Transverse colon (tissue), 4 donors: ENCODE results near the gene CEBPA. TPM values are rescaled to one million over a fixed set of nuclear protein-coding genes. Genes with fewer than 3 reads are reported as not detected.
"Not testable (repeated sequence)": the region's sequence is repeated elsewhere in the genome, so short reads cannot be mapped to it uniquely, and the experiment has no call there.

Experiments used
- DNase-seq: peaks from one replicate; pipeline ENCODE4 v3.0.0-alpha.2; 2019
- H3K27ac ChIP-seq, 4 donors: fragments of 200-600 bp; sonication (generic); 2 replicates each; pipeline ENCODE4 v1.5.1; 2016 to 2018; ENCODE audit warnings: inconsistent platforms in 4 of 4
- H3K27me3 ChIP-seq: fragments of 200-600 bp; sonication (generic); 2 replicates; pipeline ENCODE4 v1.5.1; 2017; ENCODE audit warnings: inconsistent platforms
- H3K36me3 ChIP-seq, 4 donors: fragments of 200-600 bp; sonication (generic); 2 replicates each; pipeline ENCODE4 v1.5.1; 2017 to 2019; ENCODE audit warnings: inconsistent platforms in 4 of 4
- H3K4me1 ChIP-seq, 4 donors: fragments of 200-600 bp; sonication (generic); 2 replicates each; pipeline ENCODE4 v1.5.1; 2017 to 2020; ENCODE audit warnings: inconsistent platforms in 4 of 4
- H3K4me3 ChIP-seq, 4 donors: fragments of 200-600 bp; sonication (generic); 1 replicate in 1 of 4; 2 replicates in 3 of 4; pipeline versions ENCODE4 v1.5.1 to v1.6.1; 2017 to 2019; ENCODE audit warnings: inconsistent platforms in 4 of 4
- H3K9me3 ChIP-seq, 2 donors: fragments of 200-600 bp; sonication (generic); 2 replicates each; pipeline ENCODE4 v1.5.1; 2017 to 2019; ENCODE audit warnings: inconsistent platforms in 2 of 2
- EP300 ChIP-seq: sonication (generic); formaldehyde crosslinking; IDR thresholded peaks from one replicate; pipeline ENCODE4 v1.6.1; 2017; ENCODE audit warnings: antibody characterized with exemption, low read depth
- POLR2A ChIP-seq: fragments of 450-650 bp; IDR thresholded peaks from one replicate; pipeline ENCODE4 v1.6.1; 2016; ENCODE audit warnings: antibody characterized with exemption, mild to moderate bottlenecking, moderate library complexity
- POLR2AphosphoS5 ChIP-seq, 3 donors: sonication (generic); formaldehyde crosslinking; IDR thresholded peaks; one replicate each; pipeline ENCODE4 v1.6.1; 2016; ENCODE audit warnings: antibody characterized with exemption in 3 of 3
- WGBS, 2 donors: methylation state at CpG; one replicate each; pipeline ENCODE4 v1.1.5; 2018; ENCODE audit warnings: low coverage in 1 of 2; 5-methylcytosine and 5-hydroxymethylcytosine counted together
- in situ Hi-C, 4 donors: fragments of 200-750 bp; cut with MboI; loops; one replicate each; pipeline versions ENCODE4 v1.15.0 to v1.15.1; 2017; ENCODE audit warnings: low sequenced_read_pairs in 3 of 4, low pct_ligation_motif_present in 1 of 4, low pct_unique_long_range_greater_than_20kb in 1 of 4
- intact Hi-C: fragments of 100-400 bp; cut with DNase I; formaldehyde crosslinking; loops from one replicate; pipeline ENCODE4 v1.15.1; 2023; ENCODE audit warnings: low total_unique reads
- total RNA-seq, 4 donors: library from RNA; depleted of rRNA; stranded (reverse); fragments of >200 nt; gene quantifications; one replicate each; pipeline ENCODE4 v1.1.0, GENCODE V29; 2016
- TF ChIP-seq, protein P1 (sequence below), 5 experiments: fragments of 200-600 bp in 3 of 5; fragments of 450-650 bp in 2 of 5; sonication (generic) in 3 of 5; IDR thresholded peaks; 1 replicate in 2 of 5; 2 replicates in 3 of 5; pipeline ENCODE4 v1.5.1; 2016 to 2017; ENCODE audit warnings: antibody characterized with exemption in 5 of 5, inconsistent platforms in 3 of 5, mild to moderate bottlenecking in 2 of 5, moderate library complexity in 1 of 5

The CEBPA gene
- total RNA-seq, 4 donors from 2014 or later, result 69.4 to 84.2 (median 77.3) TPM

DNA sequence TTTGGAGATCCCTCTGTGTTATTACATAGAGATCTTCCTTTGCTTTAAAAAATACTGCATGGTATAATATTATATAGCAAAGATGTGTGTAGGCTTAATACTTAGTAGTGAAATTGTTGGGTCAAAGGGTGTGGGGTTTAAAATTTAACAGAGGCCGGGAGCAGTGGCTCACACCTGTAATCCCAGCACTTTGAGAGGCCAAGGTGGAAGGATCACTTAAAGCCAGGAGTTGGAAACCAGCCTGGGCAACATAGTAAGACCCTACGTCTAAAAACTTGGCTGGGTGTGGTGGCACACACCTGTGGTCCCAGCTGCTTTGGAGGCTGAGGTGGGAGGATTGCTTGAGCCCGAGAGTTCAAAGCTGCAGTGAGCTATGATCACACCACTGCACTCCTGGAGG, 22.3 kb upstream of the CEBPA start:
- no peak overlapping the region for H3K4me3 ChIP-seq
- no peaks in the 10 kb centered on the region for H3K36me3 ChIP-seq
- no peak for DNase-seq
- no peaks in the 10 kb centered on the region for H3K9me3 ChIP-seq
- H3K27ac ChIP-seq, result peak overlapping the region in 3 of 4 donors; percentile 7 to 35 (median 26)
- in situ Hi-C loops, result no loop called here
- H3K4me1 ChIP-seq, result peaks cover 0 to 17% (median 2%) of the 10 kb centered on the region in 4 donors
- TF ChIP-seq POLR2A (no peak), EP300 (no peak), POLR2AphosphoS5 (IDR thresholded peaks at IDR 0.05) (no peak)
- TF ChIP-seq, protein P1, sequence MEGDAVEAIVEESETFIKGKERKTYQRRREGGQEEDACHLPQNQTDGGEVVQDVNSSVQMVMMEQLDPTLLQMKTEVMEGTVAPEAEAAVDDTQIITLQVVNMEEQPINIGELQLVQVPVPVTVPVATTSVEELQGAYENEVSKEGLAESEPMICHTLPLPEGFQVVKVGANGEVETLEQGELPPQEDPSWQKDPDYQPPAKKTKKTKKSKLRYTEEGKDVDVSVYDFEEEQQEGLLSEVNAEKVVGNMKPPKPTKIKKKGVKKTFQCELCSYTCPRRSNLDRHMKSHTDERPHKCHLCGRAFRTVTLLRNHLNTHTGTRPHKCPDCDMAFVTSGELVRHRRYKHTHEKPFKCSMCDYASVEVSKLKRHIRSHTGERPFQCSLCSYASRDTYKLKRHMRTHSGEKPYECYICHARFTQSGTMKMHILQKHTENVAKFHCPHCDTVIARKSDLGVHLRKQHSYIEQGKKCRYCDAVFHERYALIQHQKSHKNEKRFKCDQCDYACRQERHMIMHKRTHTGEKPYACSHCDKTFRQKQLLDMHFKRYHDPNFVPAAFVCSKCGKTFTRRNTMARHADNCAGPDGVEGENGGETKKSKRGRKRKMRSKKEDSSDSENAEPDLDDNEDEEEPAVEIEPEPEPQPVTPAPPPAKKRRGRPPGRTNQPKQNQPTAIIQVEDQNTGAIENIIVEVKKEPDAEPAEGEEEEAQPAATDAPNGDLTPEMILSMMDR (IDR thresholded peaks at IDR 0.05), result no peak
- intact Hi-C loops, result no loop called here
- peaks cover 2% of the 10 kb centered on the region for H3K27me3 ChIP-seq
- 63 to 86% methylated on average over 1 to 3 of the region's 3 CpGs for WGBS, 2 donors

DNA sequence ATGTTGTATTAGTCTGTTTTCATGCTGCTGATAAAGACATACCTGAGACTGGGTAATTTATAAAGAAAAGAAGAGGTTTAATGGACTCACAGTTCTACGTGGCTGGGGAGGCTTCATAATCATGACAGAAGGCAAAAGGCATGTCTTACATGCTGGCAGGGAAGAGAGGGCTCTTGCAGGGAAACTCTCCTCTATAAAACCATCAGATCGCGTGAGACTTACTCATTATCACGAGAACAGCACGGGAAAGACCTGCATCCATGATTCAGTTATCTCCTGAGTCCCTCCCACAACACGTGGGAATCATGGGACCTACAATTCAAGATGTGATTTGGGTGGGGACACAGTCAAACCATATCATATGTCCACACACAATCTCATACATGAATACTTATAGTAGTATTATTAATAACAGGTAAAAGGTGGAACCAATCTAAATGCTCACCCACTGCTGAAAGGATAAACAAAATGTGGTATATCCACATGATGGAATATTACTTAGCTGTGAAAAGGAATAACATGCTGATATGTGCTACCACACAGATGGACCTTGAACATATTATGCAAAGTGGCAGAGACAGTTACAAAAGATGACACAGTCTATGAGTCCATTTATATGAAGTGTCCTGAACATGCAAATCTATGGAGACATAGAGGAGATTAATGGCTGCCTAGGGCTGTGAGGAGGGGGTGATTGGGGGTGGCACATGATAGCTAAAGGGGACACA, 20.9 kb upstream of the CEBPA start:
- in situ Hi-C loops, result no loop called here
- TF ChIP-seq EP300 (no peak), POLR2AphosphoS5 (IDR thresholded peaks at IDR 0.05) (no peak), POLR2A (no peak)
- TF ChIP-seq, protein P1 (IDR thresholded peaks at IDR 0.05), result no peak
- WGBS, 2 donors, result 84 to 89% methylated on average over 6 of the region's 6 CpGs
- Histone ChIP-seq H3K4me1 (peaks cover 0 to 27% (median 4%) of the 10 kb centered on the region in 4 donors), H3K27ac (no peak overlapping the region), H3K4me3 (no peak overlapping the region), H3K9me3 (no peaks in the 10 kb centered on the region), H3K27me3 (no peaks in the 10 kb centered on the region), H3K36me3 (no peaks in the 10 kb centered on the region)
- intact Hi-C loops, result no loop called here
- no peak for DNase-seq

DNA sequence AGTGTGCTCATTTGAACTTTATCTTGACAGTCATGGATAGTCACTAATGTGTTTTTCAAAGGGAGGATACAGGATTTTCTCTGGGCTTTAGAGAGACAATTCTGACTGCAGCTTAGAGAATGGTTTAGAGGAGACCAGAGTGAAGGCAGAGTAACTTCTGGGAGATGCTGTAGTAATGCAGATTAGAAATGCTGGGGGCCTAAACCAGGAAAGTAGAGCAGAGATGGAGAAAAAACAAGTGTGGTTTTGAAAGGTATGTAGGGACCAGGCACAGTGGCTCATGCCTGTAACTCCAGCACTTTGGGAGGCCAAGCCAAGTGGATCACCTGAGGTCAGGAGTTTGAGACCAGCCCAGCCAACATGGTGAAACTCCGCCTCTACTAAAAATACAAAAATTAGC, 18.3 kb upstream of the CEBPA start:
- Histone ChIP-seq H3K36me3 (no peaks in the 10 kb centered on the region), H3K27me3 (no peaks in the 10 kb centered on the region), H3K4me1 (peaks cover 0 to 46% (median 21%) of the 10 kb centered on the region in 4 donors), H3K9me3 (no peaks in the 10 kb centered on the region), H3K27ac (no peak overlapping the region), H3K4me3 (no peak overlapping the region)
- DNase-seq, result no peak
- no peak for TF ChIP-seq POLR2AphosphoS5 (IDR thresholded peaks at IDR 0.05)
- TF ChIP-seq EP300, result no peak
- TF ChIP-seq, protein P1 (IDR thresholded peaks at IDR 0.05), result no peak
- no peak for TF ChIP-seq POLR2A
- in situ Hi-C loops, result no loop called here
- intact Hi-C loops, result no loop called here
- WGBS, 2 donors, result 94% methylated on average over 1 of the region's 1 CpG; no CpG with 5 or more reads in 1 of the 2 donors

DNA sequence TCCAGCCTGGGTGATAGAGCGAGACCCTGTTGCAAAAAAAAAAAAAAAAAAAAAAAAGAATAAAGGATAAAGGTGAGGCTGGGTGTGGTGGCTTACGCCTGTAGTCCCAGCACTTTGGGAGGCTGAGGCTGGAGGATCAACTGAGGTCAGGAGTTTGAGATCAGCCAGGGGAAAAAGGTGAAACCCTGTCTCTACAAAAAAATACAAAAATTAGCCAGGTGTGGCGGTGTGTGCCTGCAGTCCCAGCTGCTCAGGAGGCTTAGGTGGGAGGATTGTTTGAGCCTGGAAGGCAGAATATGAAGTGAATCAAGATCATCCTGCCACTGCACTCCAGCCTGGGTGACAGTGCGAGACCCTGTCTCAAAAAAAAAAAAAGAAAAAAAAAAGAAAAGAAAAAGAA, 15.7 kb upstream of the CEBPA start:
- Histone ChIP-seq H3K4me1 (peaks cover 0 to 30% (median 20%) of the 10 kb centered on the region in 4 donors), H3K27ac (peak overlapping the region; percentile 85 to 91 (median 90))
- H3K36me3 ChIP-seq, H3K27me3 ChIP-seq, in situ Hi-C loops, intact Hi-C loops, H3K9me3 ChIP-seq, DNase-seq, H3K4me3 ChIP-seq: not testable (repeated sequence)
- WGBS, 2 donors, result 61 to 78% methylated on average over 3 to 4 of the region's 4 CpGs
